Lung (tissue), 12 donors: ENCODE measurements around the gene SMG7. TPM values are rescaled to one million over a fixed set of nuclear protein-coding genes. Genes with fewer than 3 reads are reported as not detected.

Experiments
- ATAC-seq: fragments of 200-7000 bp; cut with Tn5 transposase; one replicate; pipeline ENCODE4 v1.9.1; 2020; ENCODE audit warnings: moderate number of reproducible peaks; ENCODE audit not compliant: insufficient read depth, low FRiP score
- DNase-seq, 3 donors: peaks; one replicate each; pipeline ENCODE4 v3.0.0-alpha.2; 2013 to 2017
- H3K27ac ChIP-seq, 2 donors: one replicate each; pipeline ENCODE4 v1.5.1; 2013; ENCODE audit warnings: mild to moderate bottlenecking in 2 of 2, moderate library complexity in 2 of 2, control low read depth in 1 of 2, inconsistent platforms in 1 of 2, low read depth in 1 of 2, low read length in 1 of 2
- H3K27me3 ChIP-seq, 3 donors: one replicate each; pipeline ENCODE4 v1.5.1; 2013; ENCODE audit warnings: low read length in 2 of 3; ENCODE audit not compliant: control insufficient read depth in 3 of 3, insufficient read depth in 3 of 3
- H3K36me3 ChIP-seq, 4 donors: one replicate each; pipeline ENCODE4 v1.5.1; 2013; ENCODE audit warnings: low read length in 4 of 4, mild to moderate bottlenecking in 1 of 4, moderate library complexity in 1 of 4; ENCODE audit not compliant: control insufficient read depth in 4 of 4, insufficient read depth in 4 of 4
- H3K4me1 ChIP-seq, 5 donors: one replicate each; pipeline ENCODE4 v1.5.1; 2013; ENCODE audit warnings: low read length in 5 of 5, mild to moderate bottlenecking in 2 of 5, moderate library complexity in 1 of 5; ENCODE audit not compliant: control insufficient read depth in 5 of 5, insufficient read depth in 5 of 5
- H3K4me3 ChIP-seq: one replicate; pipeline ENCODE4 v1.5.1; 2013; ENCODE audit warnings: mild to moderate bottlenecking, control low read depth, moderate library complexity
- H3K9ac ChIP-seq, 2 donors: one replicate each; pipeline ENCODE4 v1.5.1; 2013; ENCODE audit warnings: low read length in 2 of 2, control low read depth in 1 of 2; ENCODE audit not compliant: insufficient read depth in 1 of 2
- H3K9me3 ChIP-seq, 4 donors: one replicate each; pipeline ENCODE4 v1.5.1; 2013; ENCODE audit warnings: low read length in 3 of 4, mild to moderate bottlenecking in 1 of 4, moderate library complexity in 1 of 4; ENCODE audit not compliant: control insufficient read depth in 4 of 4, insufficient read depth in 3 of 4
- CTCF ChIP-seq: IDR thresholded peaks from 2 replicates; pipeline ENCODE4 v1.5.1; 2012; ENCODE audit warnings: mild to moderate bottlenecking; ENCODE audit errors: control extremely low read depth, extremely low read depth
- WGBS, 2 donors: extraction: QIAGEN DNeasy Blood & Tissue Kit; methylation state at CpG; one replicate each; pipeline ENCODE4 v1.1.7; 2013; 5-methylcytosine and 5-hydroxymethylcytosine counted together
- polyA plus RNA-seq, 2 donors: library from polyadenylated mRNA; stranded (reverse); fragments of 200-250 nt; gene quantifications; one replicate each; pipeline ENCODE4 v1.2.1, GENCODE V29; 2013
- total RNA-seq, 2 donors: library from RNA; depleted of rRNA in 1 of 2; stranded (reverse); fragments of >200 nt in 1 of 2; gene quantifications; one replicate each; pipeline ENCODE4 v1.2.1, GENCODE V29; 2014 to 2021
- donor health status: control.
- donor health status: control.
- donor health status: Bipolar disorder and iron deficiency.
- donor health status: healthy.
- donor health status: DM: yes; HTN: yes; CAD: no.

The SMG7 gene
- total and polyA plus RNA-seq, 4 donors, result 17.4 to 86.6 (median 45.6) TPM

- Histone ChIP-seq H3K4me3 (no peak overlapping the region), H3K36me3 (peaks cover 0 to 2% (median 0%) of the 10 kb centered on the region in 4 donors), H3K27ac (no peak overlapping the region), H3K9ac (no peak overlapping the region), H3K27me3 (no peaks in the 10 kb centered on the region), H3K4me1 (peaks cover 0 to 40% (median 3%) of the 10 kb centered on the region in 5 donors), H3K9me3 (no peaks in the 10 kb centered on the region)
- TF ChIP-seq CTCF, result no peak
- DNase-seq, result no peak
- ATAC-seq, result no peak
- WGBS, 2 donors, result 78 to 82% methylated on average over 1 of the region's 1 CpG
These were observed 10.9 kb downstream of the SMG7 start for GRCh38 chr1:183483224-183483623.

DNA sequence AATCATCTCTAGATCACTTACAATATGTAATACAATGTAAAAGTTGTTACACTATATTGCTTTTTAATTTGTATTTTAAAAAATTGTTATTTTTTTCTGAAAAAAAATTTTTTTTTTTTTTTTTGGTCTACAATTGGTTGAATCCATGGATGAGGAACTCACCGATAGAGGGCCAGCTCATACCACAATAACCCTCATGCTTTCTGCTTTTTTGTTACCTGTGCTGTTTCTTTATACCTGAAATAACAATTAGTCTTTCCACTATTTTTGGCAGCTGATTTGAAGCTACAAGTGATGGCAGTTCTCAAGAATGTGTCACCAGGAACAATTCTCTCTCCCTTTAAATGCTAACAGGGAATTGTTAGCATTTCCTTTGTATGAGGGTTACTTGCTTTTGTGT is 12.0 kb downstream of the SMG7 start:
- ATAC-seq (no peak), DNase-seq (no peak)
- Histone ChIP-seq H3K4me3 (no peak overlapping the region), H3K27me3 (no peaks in the 10 kb centered on the region), H3K9me3 (no peaks in the 10 kb centered on the region), H3K4me1 (peaks cover 0 to 35% (median 3%) of the 10 kb centered on the region in 5 donors), H3K27ac (no peak overlapping the region), H3K9ac (no peak overlapping the region), H3K36me3 (peaks cover 0 to 2% (median 0%) of the 10 kb centered on the region in 4 donors)
- 67 to 76% methylated on average over 1 of the region's 1 CpG for WGBS, 2 donors
- no peak for TF ChIP-seq CTCF

DNA sequence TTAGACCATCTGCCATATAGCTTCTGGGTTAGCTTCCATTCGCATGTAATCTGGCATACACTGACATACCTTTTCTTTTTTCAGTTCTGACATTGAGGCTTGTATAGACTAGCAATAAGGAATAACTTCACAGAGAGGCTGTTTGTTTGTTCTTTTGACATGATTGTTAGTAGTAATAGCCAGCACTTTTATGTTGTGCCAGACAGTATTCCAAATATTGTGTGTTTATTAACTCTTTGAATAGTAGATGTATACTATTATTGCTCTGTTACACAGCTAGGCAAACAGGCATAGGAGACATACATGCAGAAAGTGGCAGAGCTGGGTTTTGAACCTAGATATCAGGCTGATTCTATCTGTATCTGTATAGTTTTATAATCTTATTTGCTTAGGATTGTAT is 12.6 kb downstream of the SMG7 start:
- H3K9ac ChIP-seq, result no peak overlapping the region
- ATAC-seq, result no peak
- H3K27me3 ChIP-seq, result no peaks in the 10 kb centered on the region
- no peak overlapping the region for H3K4me3 ChIP-seq
- no peak overlapping the region for H3K27ac ChIP-seq
- no peak for TF ChIP-seq CTCF
- DNase-seq, result peak in 2 of 3 donors; percentile 54 to 64
- H3K9me3 ChIP-seq, result no peaks in the 10 kb centered on the region
- WGBS, 2 donors, result 80 to 92% methylated on average over 1 of the region's 1 CpG
- H3K4me1 ChIP-seq, result peaks cover 0 to 35% (median 2%) of the 10 kb centered on the region in 5 donors
- H3K36me3 ChIP-seq, result peaks cover 0 to 2% (median 0%) of the 10 kb centered on the region in 4 donors
